ENCODE data around the gene CES3.
A peak's percentile ranks its signal among the peaks of the same experiment; 100 is the strongest.
"Not testable (repeated sequence)": the region's sequence is repeated elsewhere in the genome, so short reads cannot be mapped to it uniquely, and the experiment has no call there.

Gene CES3

GRCh38 chr16:66972983-66973382, 11.9 kb downstream of the CES3 start:
- Histone ChIP-seq H3K4me3 (ENCODE audit: low read depth, low read length) (no peak overlapping the region), H3K9me3 (ENCODE audit: severe bottlenecking) (no peaks in the 10 kb centered on the region), H3K27ac (no peak overlapping the region), H3K27me3 (ENCODE audit: insufficient read depth, low read depth, severe bottlenecking) (no peaks in the 10 kb centered on the region), H3K36me3 (no peaks in the 10 kb centered on the region)
- DNase-seq = no peak
- no peak for TF ChIP-seq CTCF (IDR thresholded peaks at IDR 0.05; ENCODE audit: low read depth, low read length)

- Histone ChIP-seq H3K9me3 (ENCODE audit: severe bottlenecking) (no peaks in the 10 kb centered on the region), H3K36me3 (no peaks in the 10 kb centered on the region), H3K27me3 (ENCODE audit: insufficient read depth, low read depth, severe bottlenecking) (no peaks in the 10 kb centered on the region), H3K4me3 (ENCODE audit: low read depth, low read length) (no peak overlapping the region), H3K27ac (no peak overlapping the region)
- DNase-seq = no peak
- TF ChIP-seq CTCF (IDR thresholded peaks at IDR 0.05; ENCODE audit: low read depth, low read length) = no peak
Measured at GRCh38 chr16:66973716-66974115, 12.7 kb downstream of the CES3 start.

- H3K27ac ChIP-seq; H3K9me3 ChIP-seq (ENCODE audit: severe bottlenecking); H3K36me3 ChIP-seq; H3K4me3 ChIP-seq (ENCODE audit: low read depth, low read length); H3K27me3 ChIP-seq (ENCODE audit: insufficient read depth, low read depth, severe bottlenecking); DNase-seq: not testable (repeated sequence)
Measured at GRCh38 chr16:66974156-66974931, 13.3 kb downstream of the CES3 start.

DNA sequence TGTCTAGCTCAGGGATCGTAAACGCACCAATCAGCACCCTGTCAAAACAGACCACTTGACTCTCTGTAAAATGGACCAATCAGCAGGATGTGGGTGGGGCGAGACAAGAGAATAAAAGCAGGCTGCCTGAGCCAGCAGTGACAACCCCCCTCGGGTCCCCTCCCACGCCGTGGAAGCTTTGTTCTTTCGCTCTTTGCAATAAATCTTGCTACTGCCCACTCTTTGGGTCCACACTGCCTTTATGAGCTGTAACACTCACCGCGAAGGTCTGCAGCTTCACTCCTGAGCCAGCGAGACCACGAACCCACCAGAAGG, 13.8 kb downstream of the CES3 start:
- H3K36me3 ChIP-seq; H3K27me3 ChIP-seq (ENCODE audit: insufficient read depth, low read depth, severe bottlenecking); H3K4me3 ChIP-seq (ENCODE audit: low read depth, low read length); H3K9me3 ChIP-seq (ENCODE audit: severe bottlenecking); H3K27ac ChIP-seq: not testable (repeated sequence)
- peak; percentile 22 for DNase-seq

- no peaks in the 10 kb centered on the region for H3K27me3 ChIP-seq (ENCODE audit: insufficient read depth, low read depth, severe bottlenecking)
- no peak overlapping the region for H3K4me3 ChIP-seq (ENCODE audit: low read depth, low read length)
- no peaks in the 10 kb centered on the region for H3K9me3 ChIP-seq (ENCODE audit: severe bottlenecking)
- no peaks in the 10 kb centered on the region for H3K36me3 ChIP-seq
- no peak overlapping the region for H3K27ac ChIP-seq
- no peak for TF ChIP-seq CTCF (IDR thresholded peaks at IDR 0.05; ENCODE audit: low read depth, low read length)
- DNase-seq = no peak
Measured at GRCh38 chr16:66975302-66975893, 14.3 kb downstream of the CES3 start.

GRCh38 chr16:66976746-66977145, 15.7 kb downstream of the CES3 start:
- Histone ChIP-seq H3K27me3 (ENCODE audit: insufficient read depth, low read depth, severe bottlenecking) (no peaks in the 10 kb centered on the region), H3K27ac (no peak overlapping the region), H3K9me3 (ENCODE audit: severe bottlenecking) (no peaks in the 10 kb centered on the region), H3K36me3 (no peaks in the 10 kb centered on the region), H3K4me3 (ENCODE audit: low read depth, low read length) (no peak overlapping the region)
- TF ChIP-seq CTCF (IDR thresholded peaks at IDR 0.05; ENCODE audit: low read depth, low read length) = no peak
- no peak for DNase-seq
